Peyer's patch (tissue), 4 donors: ENCODE data around the gene GOLGA5. TPM values are rescaled to one million over a fixed set of nuclear protein-coding genes. Genes with fewer than 3 reads are reported as not detected.

Experiments
- DNase-seq, 3 donors: peaks; one replicate each; pipeline ENCODE4 v3.0.0-alpha.2; 2017 to 2019
- H3K27ac ChIP-seq, 4 donors: fragments of 200-600 bp; sonication (generic); one replicate each; pipeline ENCODE4 v1.5.1; 2016 to 2019
- H3K27me3 ChIP-seq, 2 donors: fragments of 200-600 bp; sonication (generic); one replicate each; pipeline ENCODE4 v1.5.1; 2019
- H3K36me3 ChIP-seq, 3 donors: fragments of 200-600 bp; sonication (generic); one replicate each; pipeline ENCODE4 v1.5.1; 2016 to 2019
- H3K4me1 ChIP-seq, 4 donors: fragments of 200-600 bp; sonication (generic); one replicate each; pipeline ENCODE4 v1.5.1; 2016 to 2019
- H3K4me3 ChIP-seq, 4 donors: fragments of 200-600 bp; sonication (generic); 1 replicate in 3 of 4; 2 replicates in 1 of 4; pipeline ENCODE4 v1.5.1; 2016 to 2019; ENCODE audit warnings: mild to moderate bottlenecking in 1 of 4
- H3K9me3 ChIP-seq, 4 donors: fragments of 200-600 bp; sonication (generic); one replicate each; pipeline ENCODE4 v1.5.1; 2016 to 2019; ENCODE audit warnings: mild to moderate bottlenecking in 1 of 4
- POLR2A ChIP-seq, 2 donors: fragments of 450-650 bp; IDR thresholded peaks; one replicate each; pipeline ENCODE4 v1.5.1; 2017; ENCODE audit warnings: antibody characterized with exemption in 2 of 2, mild to moderate bottlenecking in 2 of 2, moderate library complexity in 2 of 2
- total RNA-seq, 4 donors: library from RNA; depleted of rRNA; stranded (reverse); fragments of >200 nt; gene quantifications; one replicate each; pipeline ENCODE4 v1.1.0, GENCODE V29; 2016
- TF ChIP-seq, protein P1 (sequence below), 6 experiments: fragments of 450-650 bp in 4 of 6; fragments of 200-600 bp in 2 of 6; sonication (generic) in 1 of 6; IDR thresholded peaks; one replicate each; pipeline ENCODE4 v1.5.1; 2017 to 2019; ENCODE audit warnings: antibody characterized with exemption in 6 of 6, mild to moderate bottlenecking in 3 of 6, moderate library complexity in 1 of 6

GOLGA5 gene
- total RNA-seq, 4 donors from 2014 or later, result 29.9 to 49.5 (median 34.6) TPM

DNA sequence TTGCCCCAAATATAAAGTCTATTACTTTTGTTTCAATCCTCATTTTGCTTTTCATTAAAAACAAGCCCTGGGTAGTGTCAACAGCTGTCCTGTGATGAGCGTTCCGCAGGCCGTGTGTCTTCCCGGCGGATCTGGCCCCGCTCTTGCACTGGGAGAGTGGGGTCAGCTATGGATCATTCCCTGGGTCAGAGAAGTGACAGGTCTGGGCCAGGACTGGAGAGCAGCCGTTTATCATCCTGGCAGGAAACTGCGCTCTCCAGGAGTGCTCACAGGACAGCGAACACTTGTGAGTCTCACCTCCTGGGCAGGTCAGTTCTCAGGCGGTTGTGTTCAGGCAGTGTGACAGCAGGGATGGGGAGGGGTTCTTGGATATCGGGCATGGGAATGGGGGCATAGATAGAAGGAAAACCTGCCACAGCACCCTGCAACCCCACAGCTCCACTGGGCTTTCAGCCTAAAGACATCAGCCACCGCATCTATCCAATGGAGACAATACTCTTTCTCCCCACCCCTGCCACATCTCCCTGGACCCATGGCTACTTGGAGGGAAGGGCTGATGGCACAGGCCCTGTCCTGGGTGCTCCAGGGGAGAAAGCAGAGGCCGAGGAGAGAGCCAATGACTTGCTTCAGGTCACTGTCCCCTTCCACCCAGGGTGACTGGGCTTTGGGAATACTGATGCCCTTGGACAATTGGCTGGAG lies 81.0 kb downstream of the GOLGA5 start:
- Histone ChIP-seq H3K4me1 (no peaks in the 10 kb centered on the region), H3K9me3 (no peaks in the 10 kb centered on the region), H3K27ac (no peak overlapping the region), H3K36me3 (no peaks in the 10 kb centered on the region), H3K4me3 (no peak overlapping the region), H3K27me3 (no peaks in the 10 kb centered on the region)
- TF ChIP-seq, protein P1, sequence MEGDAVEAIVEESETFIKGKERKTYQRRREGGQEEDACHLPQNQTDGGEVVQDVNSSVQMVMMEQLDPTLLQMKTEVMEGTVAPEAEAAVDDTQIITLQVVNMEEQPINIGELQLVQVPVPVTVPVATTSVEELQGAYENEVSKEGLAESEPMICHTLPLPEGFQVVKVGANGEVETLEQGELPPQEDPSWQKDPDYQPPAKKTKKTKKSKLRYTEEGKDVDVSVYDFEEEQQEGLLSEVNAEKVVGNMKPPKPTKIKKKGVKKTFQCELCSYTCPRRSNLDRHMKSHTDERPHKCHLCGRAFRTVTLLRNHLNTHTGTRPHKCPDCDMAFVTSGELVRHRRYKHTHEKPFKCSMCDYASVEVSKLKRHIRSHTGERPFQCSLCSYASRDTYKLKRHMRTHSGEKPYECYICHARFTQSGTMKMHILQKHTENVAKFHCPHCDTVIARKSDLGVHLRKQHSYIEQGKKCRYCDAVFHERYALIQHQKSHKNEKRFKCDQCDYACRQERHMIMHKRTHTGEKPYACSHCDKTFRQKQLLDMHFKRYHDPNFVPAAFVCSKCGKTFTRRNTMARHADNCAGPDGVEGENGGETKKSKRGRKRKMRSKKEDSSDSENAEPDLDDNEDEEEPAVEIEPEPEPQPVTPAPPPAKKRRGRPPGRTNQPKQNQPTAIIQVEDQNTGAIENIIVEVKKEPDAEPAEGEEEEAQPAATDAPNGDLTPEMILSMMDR (IDR thresholded peaks at IDR 0.05), result no peak
- TF ChIP-seq POLR2A (IDR thresholded peaks at IDR 0.05), result no peak
- DNase-seq, result no peak

DNA sequence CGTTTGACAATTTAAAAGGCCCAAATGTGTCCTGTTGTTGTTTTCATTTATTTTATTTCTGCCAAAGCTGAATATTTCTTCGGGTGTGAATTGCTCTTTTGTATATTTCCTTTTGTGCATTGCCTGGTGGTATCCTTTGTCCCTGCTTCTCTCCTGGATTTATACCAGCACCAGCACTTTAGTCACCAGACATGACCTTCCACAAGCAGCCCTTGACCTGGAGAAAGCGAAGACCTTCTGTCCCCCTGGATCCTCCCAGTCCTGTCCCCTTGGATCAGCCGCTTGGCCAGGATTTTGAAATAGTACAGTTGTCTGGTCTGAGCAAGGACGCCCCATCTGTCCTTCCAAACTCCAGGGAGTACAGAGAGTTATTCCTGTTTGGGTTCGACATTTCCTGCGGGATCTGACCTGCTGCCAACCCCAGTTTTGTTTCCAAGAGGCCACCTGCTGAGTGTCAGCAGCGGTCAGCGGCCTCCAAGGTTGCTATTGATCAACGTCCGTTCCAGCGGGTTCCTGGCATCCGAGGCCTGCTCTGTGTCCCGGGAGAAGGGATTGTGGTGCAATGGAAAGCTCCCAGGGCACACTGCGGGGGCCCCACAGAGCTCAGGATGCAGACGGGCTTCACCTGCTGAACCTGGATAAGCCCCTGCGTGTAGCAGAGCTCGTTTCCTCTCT lies 83.8 kb downstream of the GOLGA5 start:
- Histone ChIP-seq H3K36me3 (no peaks in the 10 kb centered on the region), H3K4me1 (no peaks in the 10 kb centered on the region), H3K27me3 (no peaks in the 10 kb centered on the region), H3K27ac (no peak overlapping the region), H3K9me3 (no peaks in the 10 kb centered on the region), H3K4me3 (no peak overlapping the region)
- TF ChIP-seq, protein P1 (IDR thresholded peaks at IDR 0.05), result no peak
- no peak for TF ChIP-seq POLR2A (IDR thresholded peaks at IDR 0.05)
- no peak for DNase-seq

DNA sequence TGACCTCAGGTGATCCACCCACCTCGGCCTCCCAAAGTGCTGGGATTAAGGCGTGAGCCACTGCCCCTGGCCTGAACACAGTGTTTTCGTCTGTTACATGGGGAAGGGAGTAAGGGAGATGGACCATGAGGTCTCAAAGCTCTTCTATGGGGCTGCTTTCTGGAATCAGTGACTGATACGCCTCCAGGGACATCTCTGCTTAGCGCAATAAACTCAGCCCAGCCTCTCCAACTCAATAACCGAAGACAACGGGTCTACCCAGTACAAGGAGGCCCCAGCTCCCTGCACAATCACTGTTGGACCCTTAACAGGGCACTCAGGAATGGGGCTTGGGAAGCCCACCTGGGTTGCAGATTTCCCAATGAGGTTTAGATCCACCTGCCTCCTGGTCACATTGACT lies 86.2 kb downstream of the GOLGA5 start:
- no peak overlapping the region for H3K27ac ChIP-seq
- H3K9me3 ChIP-seq, result no peaks in the 10 kb centered on the region
- no peaks in the 10 kb centered on the region for H3K36me3 ChIP-seq
- DNase-seq, result no peak
- H3K27me3 ChIP-seq, result no peaks in the 10 kb centered on the region
- no peak overlapping the region for H3K4me3 ChIP-seq
- no peak for TF ChIP-seq POLR2A (IDR thresholded peaks at IDR 0.05)
- TF ChIP-seq, protein P1 (IDR thresholded peaks at IDR 0.05), result no peak
- H3K4me1 ChIP-seq, result no peaks in the 10 kb centered on the region

DNA sequence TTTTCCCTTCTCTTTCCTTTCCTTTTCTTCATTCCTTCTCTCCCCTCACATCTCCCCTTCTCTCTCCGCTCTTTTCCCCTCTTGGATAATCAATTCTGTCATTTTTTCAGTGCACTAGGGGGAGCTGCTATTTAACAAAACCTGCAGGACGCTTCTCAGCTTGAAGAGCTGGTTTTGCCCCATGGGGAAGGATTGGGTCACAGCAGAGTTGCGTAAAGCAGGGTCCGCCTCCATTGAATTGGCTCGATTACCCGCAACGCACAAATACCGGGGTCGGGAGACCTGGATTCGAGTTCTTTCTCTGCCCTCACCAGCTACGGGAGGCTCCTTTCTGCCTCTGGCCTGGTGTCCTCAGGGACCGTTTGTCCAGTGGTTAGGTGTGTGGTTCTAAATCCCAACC lies 86.7 kb downstream of the GOLGA5 start:
- H3K36me3 ChIP-seq, result no peaks in the 10 kb centered on the region
- H3K9me3 ChIP-seq, result no peaks in the 10 kb centered on the region
- no peaks in the 10 kb centered on the region for H3K27me3 ChIP-seq
- TF ChIP-seq POLR2A (IDR thresholded peaks at IDR 0.05), result no peak
- TF ChIP-seq, protein P1 (IDR thresholded peaks at IDR 0.05), result peak in 3 of 6 experiments; percentile 30 to 42 (median 37)
- no peak overlapping the region for H3K27ac ChIP-seq
- H3K4me1 ChIP-seq, result no peaks in the 10 kb centered on the region
- H3K4me3 ChIP-seq, result no peak overlapping the region
- DNase-seq, result no peak

DNA sequence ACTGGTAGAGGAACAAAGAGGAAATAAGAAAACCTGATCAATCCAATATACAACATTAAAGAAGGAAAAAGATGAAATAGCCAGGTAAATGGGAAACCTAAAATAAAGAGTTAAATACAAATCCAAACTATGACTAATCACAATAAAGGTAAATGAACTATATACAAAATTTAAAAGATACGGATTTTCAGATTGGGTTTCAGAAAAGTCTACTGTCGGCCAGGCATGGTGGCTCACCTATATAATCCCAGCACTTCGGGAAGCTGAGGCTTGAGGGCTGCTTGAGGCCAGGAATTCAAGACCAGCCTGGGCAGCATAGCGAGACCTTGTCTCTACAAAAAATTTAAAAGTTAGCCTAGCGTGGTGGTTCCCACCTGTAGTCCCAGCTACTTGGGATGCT lies 89.0 kb downstream of the GOLGA5 start:
- Histone ChIP-seq H3K4me3 (no peak overlapping the region), H3K27me3 (no peaks in the 10 kb centered on the region), H3K27ac (no peak overlapping the region), H3K36me3 (no peaks in the 10 kb centered on the region), H3K4me1 (no peaks in the 10 kb centered on the region), H3K9me3 (no peaks in the 10 kb centered on the region)
- no peak for DNase-seq
- no peak for TF ChIP-seq POLR2A (IDR thresholded peaks at IDR 0.05)
- TF ChIP-seq, protein P1 (IDR thresholded peaks at IDR 0.05), result no peak
